HG03095 (cell line): ENCODE results near the gene UNC5CL.

Source experiments
- ATAC-seq: cut with Tn5 transposase; IDR thresholded peaks from one replicate; pipeline ENCODE4 v1.9.1; 2021; ENCODE audit warnings: moderate library complexity; ENCODE audit not compliant: unreplicated experiment

UNC5CL gene

DNA sequence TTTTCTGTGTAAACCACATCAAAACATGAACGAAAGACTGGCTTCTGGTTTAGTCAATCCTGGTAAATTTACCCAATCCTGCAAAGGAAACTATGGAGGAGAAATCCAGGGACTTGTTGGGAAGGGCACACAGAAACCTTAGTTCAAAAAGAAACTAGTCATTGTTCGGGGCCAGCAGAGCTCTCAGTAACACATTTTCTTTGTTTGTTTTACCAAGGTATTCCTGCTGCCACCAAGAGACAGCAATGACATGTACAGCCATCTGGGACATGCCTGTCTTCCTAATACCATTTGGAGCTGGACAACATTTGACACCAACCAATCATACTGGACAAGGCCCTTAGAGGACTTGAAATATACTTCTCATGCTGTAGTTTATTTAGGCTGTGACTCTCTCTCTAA is 24.9 kb upstream of the UNC5CL start:
- no peak for ATAC-seq

DNA sequence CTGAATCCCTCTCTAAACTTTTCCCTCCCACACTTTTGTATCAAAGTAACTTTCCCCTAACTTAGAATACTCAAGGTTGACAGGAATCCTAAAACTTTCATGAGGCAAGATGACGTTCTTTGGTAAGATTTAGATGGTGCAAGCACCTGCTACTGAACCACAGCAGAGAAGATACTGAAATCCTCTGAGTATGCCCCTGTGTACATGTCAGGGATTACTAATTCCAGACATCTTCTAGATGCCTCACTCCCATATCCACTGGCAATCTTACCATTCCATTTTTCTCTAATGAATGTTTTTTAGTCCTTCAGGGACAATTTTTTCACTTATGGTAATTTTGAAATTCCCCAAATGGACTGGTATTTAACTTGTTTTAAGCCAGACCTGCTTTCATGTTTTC is 23.0 kb upstream of the UNC5CL start:
- ATAC-seq = no peak

DNA sequence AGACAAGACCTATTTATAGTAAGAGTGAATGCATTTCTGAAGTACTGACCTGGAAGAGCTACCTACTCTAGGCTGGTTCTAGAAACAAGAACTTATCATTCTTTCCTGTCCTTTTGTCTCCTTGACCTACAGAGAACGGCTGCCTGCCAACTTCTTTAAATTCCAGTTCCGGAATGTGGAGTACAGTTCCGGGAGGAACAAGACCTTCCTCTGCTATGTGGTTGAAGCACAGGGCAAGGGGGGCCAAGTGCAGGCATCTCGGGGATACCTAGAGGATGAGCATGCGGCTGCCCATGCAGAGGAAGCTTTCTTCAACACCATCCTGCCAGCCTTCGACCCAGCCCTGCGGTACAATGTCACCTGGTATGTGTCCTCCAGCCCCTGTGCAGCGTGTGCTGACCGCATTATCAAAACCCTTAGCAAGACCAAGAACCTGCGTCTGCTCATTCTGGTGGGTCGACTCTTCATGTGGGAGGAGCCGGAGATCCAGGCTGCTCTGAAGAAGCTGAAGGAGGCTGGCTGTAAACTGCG is 22.2 kb upstream of the UNC5CL start:
- ATAC-seq = no peak

DNA sequence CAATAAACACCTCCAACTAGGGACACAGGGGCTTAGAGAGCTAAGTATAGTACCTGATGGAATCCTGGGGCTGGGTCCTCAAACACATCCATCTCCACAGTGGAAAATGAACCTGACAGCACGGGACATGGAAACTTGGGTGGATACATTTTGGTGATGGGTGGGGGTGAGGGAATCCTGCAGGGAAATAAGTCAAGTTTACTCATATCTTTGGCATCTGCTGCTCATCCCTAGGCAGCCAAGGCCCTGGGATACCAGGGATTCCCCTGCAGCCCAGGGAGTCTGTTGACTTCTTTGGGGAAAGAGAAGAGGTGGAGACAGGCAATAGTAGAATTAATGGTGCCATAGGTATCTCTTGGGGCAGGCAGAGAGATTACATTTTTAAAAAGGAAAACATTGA is 20.5 kb upstream of the UNC5CL start:
- ATAC-seq = no peak

DNA sequence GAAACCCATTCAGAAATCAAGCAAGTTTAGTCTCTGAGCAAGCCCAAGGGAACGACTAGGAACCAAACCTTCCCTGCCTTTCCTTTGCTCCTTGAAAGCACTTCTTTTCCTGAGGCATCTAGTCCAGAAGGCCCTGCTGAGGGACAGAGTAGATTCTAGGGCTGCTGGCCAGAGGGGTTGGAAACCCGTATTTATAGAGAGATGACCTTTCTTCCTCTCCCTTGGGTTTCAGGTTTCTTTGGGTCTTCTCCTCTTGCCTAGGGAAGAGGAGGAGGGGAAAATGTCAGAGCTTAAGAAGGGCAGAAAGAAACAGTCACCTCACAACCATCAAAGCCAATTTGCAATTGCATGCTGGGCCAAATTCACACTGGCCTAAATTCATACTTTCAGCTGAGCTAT is 19.8 kb upstream of the UNC5CL start:
- ATAC-seq = no peak

DNA sequence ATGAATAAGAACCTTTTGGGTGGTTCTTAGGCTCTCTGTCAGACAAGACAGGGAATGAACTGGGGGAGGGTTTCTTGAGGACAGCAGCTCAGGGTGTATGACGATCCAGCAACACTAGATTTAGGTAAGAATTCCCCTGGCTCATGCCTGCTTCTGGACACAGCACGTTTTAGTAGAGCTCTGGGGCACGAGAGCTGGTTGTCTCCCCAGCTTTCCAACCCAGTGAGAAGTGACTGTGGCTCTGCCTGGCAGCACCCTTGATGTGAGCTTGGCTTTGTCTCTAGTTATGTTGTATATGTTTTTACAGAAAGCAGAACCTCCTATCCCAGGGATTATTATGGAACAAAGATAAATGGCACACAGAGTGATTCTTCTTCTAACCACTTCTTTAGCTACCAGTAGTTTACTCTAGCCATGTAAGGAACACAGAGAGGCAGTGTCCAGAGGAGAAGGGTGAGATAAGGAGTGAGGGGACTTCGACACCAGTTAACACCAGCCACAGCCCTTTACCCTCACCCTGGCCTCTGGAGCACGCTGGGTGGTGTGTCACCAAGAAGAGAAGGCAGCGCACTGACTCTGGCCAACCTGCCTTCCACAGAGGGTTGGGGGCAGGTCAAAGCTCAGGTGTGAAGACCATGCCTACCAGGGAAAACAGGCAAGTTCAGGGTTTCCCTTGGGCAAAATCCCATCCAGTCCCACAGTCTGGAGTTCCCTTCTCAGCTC is 17.9 kb upstream of the UNC5CL start:
- ATAC-seq = no peak

DNA sequence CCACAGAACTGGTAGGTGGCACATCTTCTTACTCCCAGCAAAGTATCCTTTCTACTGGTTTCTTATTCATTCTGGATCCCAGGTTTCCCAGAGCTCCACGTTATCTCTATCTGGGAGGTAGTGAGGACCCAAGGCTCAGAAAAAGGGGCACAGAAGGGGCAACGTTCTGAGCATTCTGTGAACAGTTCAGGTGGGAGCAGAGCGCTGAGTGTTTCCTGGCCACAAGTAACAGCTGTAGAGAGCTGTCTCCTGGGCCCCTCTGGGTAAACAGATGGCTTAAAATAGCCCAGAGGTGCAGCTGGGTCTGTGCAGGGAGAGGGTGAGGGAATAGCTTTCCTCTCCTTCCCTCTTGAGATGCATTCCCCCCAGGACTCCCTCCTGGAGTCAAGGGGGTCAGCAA is 16.1 kb upstream of the UNC5CL start:
- ATAC-seq = no peak

DNA sequence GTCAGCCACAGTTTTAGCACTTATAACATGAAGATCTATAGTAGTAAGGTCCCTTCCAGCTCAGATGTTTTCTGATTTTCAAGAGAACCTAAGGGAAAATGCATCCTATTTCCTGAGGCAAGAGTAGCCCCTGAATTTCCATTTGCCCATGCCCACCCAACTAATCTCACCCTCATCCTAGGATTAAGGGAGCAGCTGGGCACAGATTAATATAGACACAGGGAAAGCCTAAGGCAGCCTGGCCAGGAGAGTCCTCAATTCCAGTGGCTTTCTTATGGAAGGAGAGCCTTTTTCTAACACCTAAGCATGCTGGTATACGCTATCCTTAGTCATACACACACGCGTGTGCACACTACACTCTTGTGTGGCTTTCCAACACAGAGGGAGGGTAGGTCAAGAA is 15.5 kb upstream of the UNC5CL start:
- ATAC-seq = no peak

DNA sequence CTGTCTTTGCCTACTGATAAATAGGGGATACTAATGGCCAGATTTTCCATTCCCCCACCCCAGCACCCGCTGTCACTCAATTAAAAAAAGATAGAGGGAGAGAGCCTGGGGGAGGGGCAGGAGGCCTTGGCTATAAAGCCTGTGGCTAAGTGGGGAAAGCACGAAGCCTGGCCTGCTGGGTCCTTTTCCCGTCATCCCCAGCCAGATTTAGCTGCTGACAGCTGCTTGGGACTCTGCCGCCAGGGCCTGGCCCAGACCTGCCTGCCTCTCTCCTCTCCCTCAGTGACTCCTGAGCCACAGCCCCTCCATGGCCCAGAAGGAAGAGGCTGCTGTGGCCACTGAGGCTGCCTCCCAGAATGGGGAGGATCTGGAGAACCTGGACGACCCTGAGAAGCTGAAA is 14.0 kb upstream of the UNC5CL start, which contains the start of gene APOBEC2:
Gene APOBEC2 (plus strand): TSS at position 162 of the 400 bp plus-strand sequence. CDS start 146 bp downstream, at position 308.
- ATAC-seq = no peak

DNA sequence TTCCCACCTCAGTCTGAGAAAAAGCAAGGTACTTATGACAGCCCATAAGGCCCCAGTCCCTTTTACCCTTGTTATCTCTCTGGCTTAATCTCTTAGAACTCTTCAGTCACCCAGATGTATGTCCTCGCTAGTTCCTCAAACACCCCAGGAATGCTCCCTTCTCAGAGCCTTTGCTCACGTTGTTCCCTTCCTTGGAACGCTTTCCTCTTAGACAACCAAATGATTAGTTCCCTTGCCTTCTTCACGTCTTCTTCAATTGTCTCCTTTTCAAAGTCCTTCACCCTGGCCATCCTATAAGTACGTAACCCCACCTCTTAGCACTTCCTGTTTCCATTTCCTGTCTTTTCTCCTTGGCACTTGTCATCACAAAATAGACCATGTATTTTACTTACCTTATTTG is 12.9 kb upstream of the UNC5CL start:
- no peak for ATAC-seq

DNA sequence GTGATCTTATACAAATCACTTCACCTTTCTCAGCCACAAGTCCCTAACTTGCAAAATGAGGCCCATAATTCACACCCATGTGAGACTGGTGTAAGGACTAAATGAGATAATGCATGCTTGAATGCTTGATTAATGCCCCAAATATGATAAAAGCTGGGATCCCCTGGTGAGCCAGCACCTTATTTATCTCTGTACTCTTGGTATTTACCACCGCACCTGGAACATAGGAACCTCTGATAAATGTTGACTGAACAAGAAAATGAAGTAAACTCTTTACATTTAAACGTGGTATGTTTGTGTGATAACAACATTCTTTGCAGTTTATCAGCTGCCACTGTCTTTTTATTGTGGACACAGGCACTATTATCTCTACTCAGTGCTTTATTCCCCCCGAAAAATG is 11.5 kb upstream of the UNC5CL start:
- no peak for ATAC-seq

DNA sequence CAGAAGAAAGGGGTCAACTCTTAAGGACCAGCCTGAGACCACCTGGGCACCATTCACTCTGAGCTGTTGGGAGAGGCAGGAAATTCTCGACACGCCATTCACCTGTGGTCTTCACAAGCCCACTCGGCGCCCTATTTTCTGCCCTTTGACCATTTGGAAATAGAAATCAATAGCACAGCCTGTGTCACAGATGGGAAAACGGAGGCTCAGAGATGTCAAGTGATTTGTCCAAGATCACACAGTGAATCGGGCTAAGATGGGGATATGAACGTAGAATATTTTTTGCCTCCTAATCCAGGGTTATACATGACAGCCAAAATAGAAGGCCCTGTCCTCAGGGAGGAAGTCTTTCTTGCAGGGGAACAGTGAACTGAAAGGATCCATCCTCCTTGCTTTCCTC is 10.9 kb upstream of the UNC5CL start:
- ATAC-seq = no peak

DNA sequence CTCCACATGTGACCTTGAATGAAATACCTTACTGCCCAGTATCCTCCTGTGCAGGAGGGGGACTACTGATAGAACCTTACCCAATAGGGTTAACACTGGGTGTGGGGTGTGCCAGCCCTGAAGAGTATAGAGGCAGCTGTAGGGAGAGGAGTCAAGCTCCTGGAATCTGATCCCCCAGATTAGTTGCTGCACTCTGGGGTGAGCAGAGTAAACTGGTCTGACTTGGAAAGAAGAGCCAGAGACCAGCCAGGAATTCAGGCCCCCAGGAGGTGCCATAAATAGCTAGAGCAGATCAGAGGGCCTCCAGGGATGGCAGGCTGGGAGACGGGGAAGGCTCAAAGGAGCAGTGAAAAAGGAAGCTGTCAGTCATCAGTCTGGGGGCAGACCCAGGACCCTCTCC is 10.5 kb upstream of the UNC5CL start:
- ATAC-seq = no peak

DNA sequence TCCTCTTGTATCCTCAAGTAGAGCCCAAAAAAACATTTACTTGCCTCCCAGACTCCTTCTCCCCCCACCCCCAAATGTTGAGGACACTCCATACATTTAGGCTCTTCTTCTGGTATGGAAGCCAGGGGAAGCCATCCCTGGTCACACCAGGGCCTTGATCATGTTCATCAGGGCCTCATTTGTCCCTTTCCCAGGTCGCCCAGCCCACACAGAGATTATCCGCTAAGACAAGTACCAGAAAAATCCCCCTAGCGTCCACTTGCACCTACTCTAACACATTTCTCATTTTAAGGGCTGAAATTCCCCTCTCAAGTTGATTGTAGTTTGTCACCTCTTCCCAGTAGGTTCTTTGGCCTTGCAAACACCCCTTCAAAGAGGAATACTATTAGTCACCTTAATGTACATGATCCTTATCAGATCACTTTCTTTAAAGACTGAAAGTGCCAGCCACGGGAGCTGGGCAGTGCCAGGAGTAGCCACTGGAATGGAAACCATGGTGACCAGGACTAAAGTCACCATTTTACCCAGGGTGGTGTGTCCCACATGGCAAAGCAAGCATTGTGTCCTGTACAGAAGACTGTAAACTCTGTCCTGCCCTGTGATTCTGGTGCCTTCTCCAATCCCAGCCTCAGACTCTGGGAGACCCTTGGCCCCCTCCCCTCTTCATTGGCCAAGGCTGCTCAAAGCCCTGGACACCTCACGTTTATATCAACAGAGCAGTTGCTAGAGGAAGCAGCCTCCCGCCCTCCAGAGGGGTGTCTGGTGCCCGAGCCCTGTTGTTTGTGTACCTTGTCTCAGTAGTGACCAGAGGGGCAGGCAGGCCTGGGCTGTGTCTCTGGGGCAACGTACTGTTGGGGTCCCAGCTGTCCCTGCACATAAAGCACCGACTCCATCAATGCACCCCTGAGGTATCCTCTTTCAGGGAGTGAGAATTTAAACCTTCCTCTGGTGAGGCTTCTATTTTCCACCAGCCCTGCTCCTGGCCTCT is 9.0 kb upstream of the UNC5CL start:
- ATAC-seq = no peak

DNA sequence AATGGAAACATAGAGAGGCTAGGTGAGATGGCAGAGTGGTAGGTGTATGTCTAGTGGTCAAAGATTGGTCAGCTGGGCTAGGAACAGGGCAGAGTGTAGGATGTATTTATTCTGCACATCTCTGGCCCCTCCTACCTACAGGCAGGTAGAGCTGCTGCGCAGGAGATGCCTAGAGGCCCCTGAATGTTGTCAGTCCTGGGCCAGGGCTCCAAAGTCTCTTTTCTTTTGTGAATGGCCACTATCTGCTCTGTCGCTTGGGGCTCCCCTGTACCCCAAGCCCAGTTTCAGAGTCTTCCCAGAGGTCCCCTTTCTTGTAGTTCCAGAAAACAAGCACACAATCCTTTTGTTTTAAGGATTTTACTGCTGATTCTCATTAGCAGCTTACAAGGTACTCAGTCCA is 8.3 kb upstream of the UNC5CL start:
- no peak for ATAC-seq

DNA sequence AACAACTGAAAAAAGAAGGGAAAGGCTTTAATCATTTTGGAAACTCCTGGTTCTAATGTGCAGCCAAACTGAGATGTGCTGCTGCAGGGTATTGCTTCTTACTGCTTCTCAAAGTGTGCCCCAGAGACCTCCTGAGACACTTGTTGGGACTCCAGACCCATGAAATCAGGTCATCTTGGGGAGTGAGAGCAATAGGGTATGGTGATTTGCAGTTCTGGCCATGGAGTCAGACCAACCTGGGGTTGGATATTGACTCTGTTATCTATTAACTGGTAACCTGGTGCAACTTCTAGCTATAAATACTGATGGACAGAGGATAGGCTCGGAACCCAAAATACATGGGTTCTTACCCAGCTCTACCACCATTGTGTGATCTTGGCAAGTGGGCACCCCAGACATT is 7.1 kb upstream of the UNC5CL start:
- ATAC-seq = no peak

DNA sequence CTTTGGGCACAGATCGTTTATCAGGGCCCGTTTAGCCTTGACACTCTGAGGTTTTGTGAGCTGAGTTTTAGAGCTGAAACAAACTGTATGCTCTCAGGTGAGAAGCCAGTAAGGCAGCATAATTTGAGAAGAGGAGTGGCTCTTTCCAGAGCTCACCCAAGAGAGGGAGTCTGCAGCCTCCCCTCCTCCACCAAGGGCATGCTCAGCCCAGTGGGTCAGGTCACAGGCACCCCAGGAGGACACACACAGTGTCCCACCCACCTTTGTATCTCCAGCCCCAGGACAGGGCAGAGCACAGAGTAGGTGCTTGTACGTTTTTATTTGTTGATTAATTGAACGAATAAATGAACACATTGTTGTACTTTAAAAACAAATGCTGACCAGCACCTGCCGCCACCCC is 6.6 kb upstream of the UNC5CL start:
- ATAC-seq = no peak

DNA sequence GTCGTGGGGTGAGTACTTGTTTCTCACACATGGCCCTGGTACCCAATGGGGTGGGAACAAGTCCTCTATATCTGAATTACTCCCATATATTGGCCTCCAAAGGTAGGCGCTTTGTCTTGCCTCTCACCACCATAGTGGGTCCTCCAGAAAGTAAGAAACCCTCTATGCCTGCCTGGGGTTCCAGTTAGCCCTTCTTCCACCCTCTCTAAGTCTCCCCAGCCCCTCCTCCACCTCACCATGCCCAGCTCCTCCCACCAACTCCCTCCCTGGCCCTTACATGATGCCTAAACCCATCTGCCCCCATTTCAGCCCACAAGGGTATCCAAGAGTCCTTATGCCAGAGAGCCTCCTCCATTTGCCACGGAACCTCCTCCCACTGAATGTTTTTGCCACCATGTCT is 4.1 kb upstream of the UNC5CL start:
- ATAC-seq = no peak

DNA sequence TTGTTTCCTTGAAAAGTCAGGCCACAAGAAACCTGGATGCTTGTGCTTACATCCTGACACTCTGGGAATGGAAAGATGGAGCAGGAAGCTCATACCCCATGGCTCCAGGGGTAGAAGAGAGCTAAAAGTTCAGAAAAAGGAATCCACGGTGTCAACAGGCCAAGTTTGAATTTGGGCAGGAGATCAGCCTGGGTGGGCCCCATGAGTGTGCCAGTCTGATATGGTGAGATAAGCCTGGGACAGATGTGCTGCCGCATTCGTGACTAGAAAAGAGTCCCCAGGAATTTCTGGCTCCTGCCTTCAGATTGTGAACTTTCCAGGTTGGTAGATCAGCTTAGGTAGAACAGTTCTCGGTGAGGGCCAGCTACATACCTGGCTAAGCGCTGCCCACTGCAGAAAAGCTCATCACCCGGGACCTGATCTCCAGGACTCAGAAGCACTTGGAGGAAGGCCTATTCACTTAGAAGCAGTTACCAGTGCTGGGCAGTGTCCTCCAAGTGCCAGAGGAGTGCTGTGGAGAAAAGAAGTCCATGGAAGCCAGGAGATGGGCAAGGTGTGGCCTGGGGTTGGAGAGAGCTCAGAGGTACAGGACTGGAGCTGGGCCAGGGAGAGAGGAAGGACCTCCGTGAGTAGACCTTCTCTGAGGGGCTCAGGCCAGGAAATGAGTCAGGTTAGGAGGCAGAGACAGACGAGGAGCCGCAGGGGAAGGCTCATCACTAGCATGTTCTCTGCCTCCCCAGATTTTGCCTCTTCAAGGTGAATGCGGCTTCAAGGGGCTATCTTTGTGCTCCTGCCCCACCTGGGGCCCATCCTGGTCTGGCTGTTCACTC is 3.4 kb upstream of the UNC5CL start, which contains the start of gene TSPO2:
Gene TSPO2 (plus strand): TSS at position 242 of the 830 bp plus-strand sequence. CDS start 519 bp downstream, at position 761.
- ATAC-seq = no peak

DNA sequence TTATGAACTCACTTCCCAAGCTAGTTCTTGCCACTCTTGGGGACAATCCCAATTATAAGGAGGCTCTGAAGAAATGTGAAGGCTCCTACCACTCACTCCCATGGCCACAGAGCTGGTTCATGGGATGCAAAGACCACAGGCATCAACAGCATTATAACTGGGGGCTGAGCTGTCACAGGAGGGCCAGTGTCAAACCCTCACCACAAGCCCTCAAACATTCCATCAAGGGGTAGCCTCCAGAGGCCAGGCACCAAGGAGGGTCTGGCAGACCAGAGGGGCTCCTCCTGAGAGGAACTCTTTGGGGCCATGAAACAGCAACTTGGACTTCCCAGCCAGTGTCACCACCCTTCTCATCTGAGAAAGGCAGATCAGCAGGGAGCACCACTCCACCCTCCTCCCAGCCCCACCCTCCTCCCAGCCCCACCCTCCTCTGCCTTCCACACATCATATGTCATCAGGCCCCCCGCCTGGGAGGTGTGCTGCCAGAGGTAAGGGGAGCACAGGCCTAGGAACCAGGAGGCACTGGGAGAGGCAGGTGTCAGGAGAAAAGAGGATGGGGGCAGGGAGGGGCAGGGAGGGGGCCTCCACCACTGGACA is 2.0 kb upstream of the UNC5CL start:
- no peak for ATAC-seq
